HepG2 (cell line): Measurements from ENCODE around the gene PAEP. TPM values are rescaled to one million over a fixed set of nuclear protein-coding genes. Genes with fewer than 3 reads are reported as not detected.
"Not testable (repeated sequence)": the region's sequence is repeated elsewhere in the genome, so short reads cannot be mapped to it uniquely, and the experiment has no call there.

ENCODE experiments used
- ATAC-seq: fragments of 200-7000 bp; cut with Tn5 transposase; 3 replicates; pipeline ENCODE4 v1.9.1; 2020; ENCODE audit warnings: mild to moderate bottlenecking, moderate library complexity
- BruUV-seq: library from RNA; stranded (reverse); fragments of 400-500 nt; replicated peaks from 2 replicates; lab custom pipeline; 2021; lab: Mats Ljungman, UMichigan
- CTCF ChIA-PET: fragments of 300-600 bp; formaldehyde crosslinking; extraction: SDS; loops from one replicate; lab custom pipeline; 2021; ENCODE audit warnings: low total read pairs, inconsistent platforms, low intra/inter-chr PET ratio; lab: Yijun Ruan, JAX
- POLR2A ChIA-PET: fragments of 350-600 bp; sonication (Branson Sonifier 250); formaldehyde crosslinking; loops from one replicate; lab custom pipeline; 2020; ENCODE audit warnings: antibody characterized with exemption, inconsistent platforms; lab: Yijun Ruan, JAX
- DNase-seq: peaks from one replicate; pipeline ENCODE4 v3.0.0-alpha.2; 2015; ENCODE audit warnings: low spot score
- FAIRE-seq: peaks from 3 replicates; lab custom pipeline; 2011; peaks lifted over from hg19 to GRCh38; lab: Jason Lieb, UNC
- H2AFZ ChIP-seq: one replicate; pipeline ENCODE4 v1.6.1; 2011; ENCODE audit warnings: low read length, inconsistent platforms
- H3K27ac ChIP-seq: fragments of 300-600 bp; 3 replicates; pipeline ENCODE4 v1.8.0; 2011; ENCODE audit warnings: mixed run types, mild to moderate bottlenecking, mixed read lengths, low read length, inconsistent platforms; ENCODE audit not compliant: insufficient read depth; ENCODE audit errors: extremely low read length
- H3K27me3 ChIP-seq, 2 experiments: fragments of 200-600 bp in 1 of 2; 2 replicates in 1 of 2; 3 replicates in 1 of 2; pipeline versions ENCODE4 v1.6.0 to v1.8.0; 2011; ENCODE audit warnings: low read length in 2 of 2, mild to moderate bottlenecking in 2 of 2, moderate library complexity in 2 of 2, inconsistent platforms in 1 of 2; ENCODE audit not compliant: insufficient read depth in 2 of 2, control insufficient read depth in 1 of 2
- H3K36me3 ChIP-seq, 2 experiments: fragments of 200-600 bp in 1 of 2; replicated peaks in 1 of 2; 2 replicates in 1 of 2; 3 replicates in 1 of 2; pipeline versions ENCODE4 v1.5.1 to v1.8.0; 2011; ENCODE audit warnings: low read length in 2 of 2, inconsistent platforms in 1 of 2; ENCODE audit not compliant: insufficient read depth in 2 of 2, control insufficient read depth in 1 of 2
- H3K4me1 ChIP-seq: 2 replicates; pipeline ENCODE4 v1.5.1; 2012; ENCODE audit warnings: low read length, inconsistent platforms; ENCODE audit not compliant: insufficient read depth
- H3K4me2 ChIP-seq: 2 replicates; pipeline ENCODE4 v1.6.0; 2011; ENCODE audit warnings: low read depth, low read length, inconsistent platforms
- H3K4me3 ChIP-seq, 3 experiments: fragments of 200-600 bp in 1 of 3; sonication (generic), shearing (Covaris generic) in 1 of 3; replicated peaks in 1 of 3; 2 replicates each; pipeline ENCODE4 v1.5.1; 2011 to 2016; ENCODE audit warnings: low read length in 3 of 3, inconsistent platforms in 2 of 3, low read depth in 2 of 3, mild to moderate bottlenecking in 2 of 3, control low read depth in 1 of 3, mixed read lengths in 1 of 3; ENCODE audit not compliant: insufficient read depth in 1 of 3
- H3K79me2 ChIP-seq: one replicate; pipeline ENCODE4 v1.6.1; 2011; ENCODE audit warnings: low read length, inconsistent platforms; ENCODE audit not compliant: insufficient read depth
- H3K9ac ChIP-seq: 2 replicates; pipeline ENCODE4 v1.6.0; 2011; ENCODE audit warnings: mild to moderate bottlenecking, low read depth, low read length, inconsistent platforms; ENCODE audit not compliant: insufficient read depth
- H3K9me3 ChIP-seq: 2 replicates; pipeline ENCODE4 v1.5.1; 2012; ENCODE audit warnings: mild to moderate bottlenecking, low read length
- H4K20me1 ChIP-seq: 2 replicates; pipeline ENCODE4 v1.6.0; 2011; ENCODE audit warnings: inconsistent platforms, mild to moderate bottlenecking, low read length, moderate library complexity; ENCODE audit not compliant: insufficient read depth
- CENPBD1 ChIP-seq: sonication (generic); formaldehyde crosslinking; IDR thresholded peaks from 2 replicates; pipeline ENCODE4 v1.8.0; 2022; ENCODE audit warnings: missing genetic modification reagents, low read depth, mild to moderate bottlenecking, borderline replicate concordance
- CREB1 ChIP-seq, 2 experiments: fragments of 450-650 bp in 1 of 2; IDR thresholded peaks; 2 replicates each; pipeline ENCODE4 v1.6.1; 2016 to 2017; ENCODE audit warnings: control low read depth in 1 of 2, mild to moderate bottlenecking in 1 of 2, missing compliant biosample characterization in 1 of 2, missing genetic modification characterization in 1 of 2
- HDAC1 ChIP-seq: sonication (generic); formaldehyde crosslinking; IDR thresholded peaks from 2 replicates; pipeline ENCODE4 v1.5.1; 2020; ENCODE audit warnings: mild to moderate bottlenecking, missing genetic modification reagents
- PRDM15 ChIP-seq: sonication (generic); formaldehyde crosslinking; IDR thresholded peaks from 2 replicates; pipeline ENCODE4 v1.4.0; 2020; ENCODE audit warnings: missing genetic modification reagents
- ZNF770 ChIP-seq: sonication (generic); formaldehyde crosslinking; IDR thresholded peaks from 2 replicates; pipeline ENCODE4 v1.5.0; 2020; ENCODE audit warnings: mild to moderate bottlenecking, missing genetic modification reagents
- WGBS: methylation state at CpG from one replicate; pipeline ENCODE4 v1.1.6; 2017; ENCODE audit warnings: low lambda C conversion rate; 5-methylcytosine and 5-hydroxymethylcytosine counted together
- in situ Hi-C: cut with HindIII; loops from 2 replicates; pipeline ENCODE4 v1.10.0; 2017; ENCODE audit warnings: low pct_unique_long_range_greater_than_20kb; ENCODE audit not compliant: extremely low pct_ligation_motif_present
- intact Hi-C: fragments of 100-400 bp; cut with micrococcal nuclease; formaldehyde crosslinking; loops from one replicate; pipeline ENCODE4 v1.10.0; 2022; ENCODE audit not compliant: unreplicated experiment
- polyA plus RNA-seq, 8 experiments: library from polyadenylated mRNA; depleted of rRNA in 3 of 8; stranded (reverse) in 7 of 8; unstranded in 1 of 8; fragments of >200 nt; fragmentation: Illumina TruSeq in 4 of 8; extraction: Trizol in 4 of 8; gene quantifications; 2 replicates each; pipeline versions ENCODE4 v1.2.1 to v1.2.3, GENCODE V29; 2011 to 2016; ENCODE audit warnings: low read depth in 4 of 8, missing spikeins in 1 of 8, mixed read lengths in 1 of 8; ENCODE audit not compliant: insufficient read depth in 1 of 8
- total RNA-seq, 5 experiments: library from RNA; depleted of rRNA; stranded (reverse); fragments of >200 nt; fragmentation: Illumina TruSeq; extraction: Trizol; gene quantifications; 2 replicates each; pipeline ENCODE4 v1.2.3, GENCODE V29; 2016; ENCODE audit warnings: low read depth in 1 of 5

PAEP gene
- total and polyA plus RNA-seq, 2 of the 13 experiments (the other 11 are each of a cell fraction or from before 2014, with no cell fraction given): 0.75 to 10.8 TPM

- no peak for TF ChIP-seq ZNF770 (CRISPR knock-in tag)
- no peak for TF ChIP-seq CREB1 (IDR thresholded peaks at IDR 0.05)
- no peak for TF ChIP-seq CREB1 (CRISPR knock-in tag; IDR thresholded peaks at IDR 0.05)
- TF ChIP-seq HDAC1 (CRISPR knock-in tag): no peak
- TF ChIP-seq CENPBD1 (CRISPR knock-in tag): no peak
- no peak for TF ChIP-seq PRDM15 (CRISPR knock-in tag)
Observed at GRCh38 chr9:135533674-135534073, 27.9 kb upstream of the PAEP start (continued).

- DNase-seq, H2AFZ ChIP-seq, in situ Hi-C loops, intact Hi-C loops, H3K4me3 ChIP-seq, H3K79me2 ChIP-seq, H3K27ac ChIP-seq, BruUV-seq, CTCF ChIA-PET, H3K4me2 ChIP-seq, H3K4me1 ChIP-seq, FAIRE-seq, POLR2A ChIA-PET, H3K9me3 ChIP-seq, H4K20me1 ChIP-seq, ATAC-seq, H3K36me3 ChIP-seq, H3K9ac ChIP-seq: not testable (repeated sequence)
- H3K27me3 ChIP-seq: peaks cover 0 to 36% of the 10 kb centered on the region in 2 experiments; a peak in 2 of 5 replicates
- WGBS: 29% methylated on average over 9 of the region's 10 CpGs
Observed at GRCh38 chr9:135534192-135534711, 27.3 kb upstream of the PAEP start.

GRCh38 chr9:135534826-135535225, 26.7 kb upstream of the PAEP start:
- WGBS: 24% methylated on average over 4 of the region's 4 CpGs
- H4K20me1 ChIP-seq, H3K27ac ChIP-seq, POLR2A ChIA-PET, CTCF ChIA-PET, H3K79me2 ChIP-seq, H3K4me1 ChIP-seq, DNase-seq, H3K4me3 ChIP-seq, ATAC-seq, BruUV-seq, H3K9me3 ChIP-seq, H3K36me3 ChIP-seq, H2AFZ ChIP-seq, H3K9ac ChIP-seq, H3K4me2 ChIP-seq, FAIRE-seq, intact Hi-C loops, in situ Hi-C loops: not testable (repeated sequence)
- H3K27me3 ChIP-seq: peaks cover 0 to 38% of the 10 kb centered on the region in 2 experiments; a peak in 2 of 5 replicates
